Cardiac fibroblast (primary cell): Measurements from ENCODE around the gene PCP2.

ENCODE experiments used
- DNase-seq, 2 donors: peaks; one replicate each; pipeline versions ENCODE4 v3.0.0 to v3.0.0-alpha.2; 2010; ENCODE audit warnings: low read depth in 2 of 2
- H3K4me3 ChIP-seq, 2 donors: replicated peaks in 1 of 2; 1 replicate in 1 of 2; 2 replicates in 1 of 2; pipeline ENCODE4 v1.5.1; 2011; ENCODE audit warnings: low read depth in 2 of 2, low read length in 2 of 2, mild to moderate bottlenecking in 2 of 2, moderate library complexity in 1 of 2
- CTCF ChIP-seq: IDR thresholded peaks from one replicate; pipeline ENCODE4 v1.5.1; 2011; ENCODE audit warnings: low read depth, mild to moderate bottlenecking, low read length, inconsistent platforms

PCP2 gene

GRCh38 chr19:7639863-7640348 lies 6.4 kb upstream of the PCP2 start:
- TF ChIP-seq CTCF: no peak
- no peak overlapping the region for H3K4me3 ChIP-seq

GRCh38 chr19:7638802-7639465 lies 5.4 kb upstream of the PCP2 start:
- TF ChIP-seq CTCF: no peak
- DNase-seq: no peak
- H3K4me3 ChIP-seq: no peak overlapping the region

More at GRCh38 chr19:7639863-7640348, 6.4 kb upstream of the PCP2 start:
- no peak for DNase-seq

- TF ChIP-seq CTCF: no peak
- H3K4me3 ChIP-seq: peak overlapping the region; percentile 54 to 57
- DNase-seq: peak; percentile 29 to 33
Observed at GRCh38 chr19:7637374-7638256, 4.1 kb upstream of the PCP2 start.

- H3K4me3 ChIP-seq: peak within 1 kb of the TSS; percentile 54 to 57
- TF ChIP-seq CTCF: no peak
- DNase-seq: peak; percentile 31 to 46
Observed at GRCh38 chr19:7636691-7637373, 3.3 kb upstream of the PCP2 start, which contains the start of gene STXBP2. Gene STXBP2 (plus strand): TSS chr19:7637110. CDS start chr19:7637150, 40 bp downstream.

GRCh38 chr19:7636317-7636690 lies 2.8 kb upstream of the PCP2 start:
- no peak for TF ChIP-seq CTCF
- peak overlapping the region in 1 of 2 donors; percentile 54 for H3K4me3 ChIP-seq

GRCh38 chr19:7635670-7636069 lies 2.2 kb upstream of the PCP2 start:
- no peak overlapping the region for H3K4me3 ChIP-seq
- TF ChIP-seq CTCF: no peak
- no peak for DNase-seq

More at GRCh38 chr19:7636317-7636690, 2.8 kb upstream of the PCP2 start:
- DNase-seq: no peak
